Measurements from ENCODE around the gene SENP1.

GRCh38 chr12:48018618-48018995, 87.3 kb downstream of the SENP1 start:
- TF ChIP-seq CTCF (IDR thresholded peaks at IDR 0.05) (no peak), POLR2A (IDR thresholded peaks at IDR 0.05) (no peak)

Measured in Peyer's patch (tissue), 4 donors.